ENCODE data around the gene ZNRF2.

DNA sequence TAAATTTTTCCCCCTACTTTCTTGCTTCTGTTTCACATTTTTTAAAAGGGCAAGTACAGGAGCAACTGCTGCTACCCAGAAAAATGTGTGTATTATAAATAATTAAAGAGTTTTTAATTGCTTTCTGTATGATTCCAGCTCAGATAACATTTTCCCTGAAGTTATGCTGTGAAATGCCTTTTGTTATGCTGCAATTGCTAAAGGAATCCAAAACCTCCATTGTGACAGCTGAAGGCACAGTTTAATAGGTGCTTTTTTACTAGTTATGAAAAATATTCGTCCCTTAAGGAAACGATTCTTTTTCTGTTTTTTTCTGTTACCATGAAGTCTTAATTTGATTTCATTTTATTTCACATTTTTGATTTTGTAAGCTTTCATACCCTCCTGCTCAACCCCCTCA, 83.2 kb downstream of the ZNRF2 start:
- TF ChIP-seq, protein P1, sequence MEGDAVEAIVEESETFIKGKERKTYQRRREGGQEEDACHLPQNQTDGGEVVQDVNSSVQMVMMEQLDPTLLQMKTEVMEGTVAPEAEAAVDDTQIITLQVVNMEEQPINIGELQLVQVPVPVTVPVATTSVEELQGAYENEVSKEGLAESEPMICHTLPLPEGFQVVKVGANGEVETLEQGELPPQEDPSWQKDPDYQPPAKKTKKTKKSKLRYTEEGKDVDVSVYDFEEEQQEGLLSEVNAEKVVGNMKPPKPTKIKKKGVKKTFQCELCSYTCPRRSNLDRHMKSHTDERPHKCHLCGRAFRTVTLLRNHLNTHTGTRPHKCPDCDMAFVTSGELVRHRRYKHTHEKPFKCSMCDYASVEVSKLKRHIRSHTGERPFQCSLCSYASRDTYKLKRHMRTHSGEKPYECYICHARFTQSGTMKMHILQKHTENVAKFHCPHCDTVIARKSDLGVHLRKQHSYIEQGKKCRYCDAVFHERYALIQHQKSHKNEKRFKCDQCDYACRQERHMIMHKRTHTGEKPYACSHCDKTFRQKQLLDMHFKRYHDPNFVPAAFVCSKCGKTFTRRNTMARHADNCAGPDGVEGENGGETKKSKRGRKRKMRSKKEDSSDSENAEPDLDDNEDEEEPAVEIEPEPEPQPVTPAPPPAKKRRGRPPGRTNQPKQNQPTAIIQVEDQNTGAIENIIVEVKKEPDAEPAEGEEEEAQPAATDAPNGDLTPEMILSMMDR (IDR thresholded peaks at IDR 0.05; ENCODE audit: low read length), result no peak
- TF ChIP-seq EZH2 (optimal IDR thresholded peaks at IDR 0.05; ENCODE audit: low read depth, low read length) (no peak), EZH2phosphoT487 (IDR thresholded peaks at IDR 0.05; ENCODE audit: low read length) (no peak)
